HS-5 (cell line): ENCODE results near the gene C3orf33.

Experiments
- DNase-seq: peaks from one replicate; pipeline ENCODE4 v3.0.0-alpha.2; 2012; ENCODE audit warnings: low read depth

The C3orf33 gene

DNA sequence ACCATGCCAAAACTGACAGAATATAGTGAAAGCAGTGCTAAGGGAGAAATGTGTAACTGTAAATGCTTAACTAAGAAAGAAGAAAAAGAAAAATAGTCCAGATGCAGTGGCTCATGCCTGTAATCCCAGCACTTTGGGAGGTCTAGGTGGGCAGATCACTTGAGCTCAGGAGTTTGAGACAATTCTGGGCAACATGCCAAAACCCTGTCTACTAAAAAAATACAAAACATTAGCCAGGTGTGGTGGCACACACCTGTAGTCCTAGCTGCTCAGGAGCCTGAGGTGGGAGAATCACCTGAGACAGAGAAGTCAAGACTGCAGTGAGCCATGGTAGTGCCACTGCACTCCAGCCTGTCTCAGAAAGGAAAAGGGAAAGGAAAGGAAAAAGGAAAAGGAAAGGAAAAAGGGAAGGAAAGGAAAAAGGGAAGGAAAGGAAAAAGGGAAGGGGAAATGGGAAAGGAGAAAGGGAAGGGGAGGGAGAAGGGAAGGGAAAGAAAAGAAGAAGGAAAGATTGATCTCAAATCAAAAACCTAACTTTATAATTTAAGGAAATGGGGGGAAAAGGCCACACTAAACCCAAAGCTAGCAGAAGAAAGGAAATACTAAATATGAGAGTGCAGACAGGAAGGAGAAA is 20.3 kb downstream of the C3orf33 start:
- DNase-seq: no peak

DNA sequence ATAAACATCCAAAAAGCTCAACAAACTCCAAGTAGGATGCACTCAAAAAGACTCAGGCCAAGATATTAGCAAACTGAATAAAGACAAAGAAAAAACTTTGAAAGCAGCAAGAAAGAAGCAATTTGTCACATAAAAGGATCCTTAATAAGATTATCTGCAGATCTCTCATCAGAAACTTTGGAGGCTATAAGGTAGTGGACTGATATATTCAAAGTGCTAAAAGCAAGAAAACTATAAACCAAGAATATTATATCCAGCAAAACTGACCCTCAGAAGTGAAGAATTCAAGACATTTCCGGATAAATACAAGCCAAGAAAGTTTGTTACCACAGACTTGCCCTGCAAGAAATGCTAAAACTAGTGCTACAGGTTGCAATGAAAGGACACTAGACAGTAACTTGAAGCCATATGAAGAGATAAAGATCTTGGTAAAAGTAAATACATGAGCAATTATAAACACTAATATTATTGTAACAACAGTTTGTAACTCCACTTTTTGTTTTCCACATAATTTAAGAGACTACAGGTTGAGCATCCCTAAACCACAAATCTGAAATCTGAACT is 23.6 kb downstream of the C3orf33 start:
- no peak for DNase-seq

DNA sequence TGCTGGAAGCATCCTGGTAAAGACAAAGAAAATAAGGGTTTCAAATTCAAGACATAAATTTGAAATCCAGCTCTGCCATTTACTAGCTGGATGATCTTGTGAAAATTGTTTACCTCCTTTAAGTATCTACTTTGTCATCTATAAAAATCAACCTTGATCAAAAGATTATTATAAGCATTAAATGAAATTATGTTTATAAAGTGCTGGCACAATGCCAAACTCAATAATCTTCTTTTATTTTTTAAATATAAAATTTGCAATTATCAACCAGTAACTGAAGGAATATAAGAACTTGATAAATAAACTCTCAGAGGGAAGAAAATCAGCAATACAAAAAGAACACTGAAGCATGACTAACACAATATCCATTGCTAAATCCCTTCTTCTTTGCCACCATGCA is 25.8 kb downstream of the C3orf33 start:
- DNase-seq: no peak

DNA sequence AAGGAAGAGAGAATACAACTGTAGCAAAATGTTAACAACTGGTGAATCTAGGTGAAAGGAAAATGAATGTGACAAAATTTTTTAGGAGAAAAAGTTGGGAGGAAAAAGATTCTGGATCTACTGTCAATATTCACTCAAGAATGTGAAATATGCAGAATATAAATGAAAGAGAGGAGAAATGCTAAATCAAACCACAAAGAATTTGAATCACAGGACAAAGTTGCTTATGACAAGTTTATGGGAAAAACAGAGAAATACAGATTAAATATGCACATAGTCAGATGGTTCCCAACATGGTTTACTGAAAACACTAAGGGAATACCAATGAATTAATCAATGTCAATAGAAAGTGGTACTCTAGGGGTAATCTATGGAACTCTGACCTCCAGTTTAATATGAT is 27.6 kb downstream of the C3orf33 start:
- no peak for DNase-seq

DNA sequence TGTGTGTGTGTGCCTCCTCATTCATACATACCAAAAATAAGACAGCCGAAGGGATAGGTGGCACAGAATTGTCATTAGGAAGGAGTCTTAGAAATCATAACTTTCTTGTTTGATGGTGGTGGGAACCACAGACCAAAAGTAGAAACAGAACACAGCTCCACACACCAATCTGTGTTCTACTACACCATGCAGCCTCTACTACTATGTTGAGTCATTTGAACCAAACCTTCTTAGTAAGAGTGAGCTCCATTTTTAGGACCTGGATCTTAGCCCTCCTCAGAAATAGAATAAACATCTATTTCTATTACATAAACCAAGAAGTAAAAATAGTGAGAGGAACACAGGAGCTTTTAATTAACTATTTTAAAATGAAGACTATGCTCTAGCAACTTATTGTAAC is 33.3 kb downstream of the C3orf33 start:
- no peak for DNase-seq

DNA sequence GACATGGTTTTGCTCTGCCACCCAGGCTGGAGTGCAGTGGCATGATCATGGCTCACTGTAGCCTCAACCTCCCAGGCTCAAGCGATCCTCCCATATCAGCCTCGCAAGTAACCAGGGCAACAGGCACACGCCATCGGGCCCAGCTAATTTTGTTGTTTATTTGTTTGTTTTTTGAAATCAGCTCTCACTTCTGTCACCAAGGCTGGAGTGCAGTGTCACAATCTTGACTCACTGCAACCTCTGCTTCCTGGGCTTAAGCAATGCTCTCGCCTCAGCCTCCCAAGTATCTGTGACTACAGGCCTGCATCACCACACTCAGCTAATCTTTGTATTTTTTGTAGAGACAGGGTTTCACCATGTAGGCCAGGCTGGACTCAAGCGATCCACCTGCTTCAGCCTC is 35.0 kb downstream of the C3orf33 start:
- DNase-seq: no peak

DNA sequence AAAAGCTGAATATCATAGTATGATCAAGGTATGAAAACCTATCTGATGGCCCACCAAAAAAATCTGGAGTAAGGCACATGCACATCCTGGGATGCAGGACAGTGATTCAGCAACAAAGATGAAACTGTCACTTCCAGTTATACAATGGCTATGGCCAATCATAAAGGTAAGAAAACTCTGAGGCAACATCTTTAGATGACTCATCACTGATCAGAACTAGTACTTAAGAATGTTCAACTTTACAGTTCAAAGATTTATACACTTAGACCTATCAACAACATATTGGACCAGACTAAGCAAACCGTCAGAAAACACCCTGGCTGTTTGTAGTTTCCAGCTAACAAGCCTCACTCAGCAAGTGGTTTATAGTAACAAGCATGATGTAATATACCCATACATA is 39.9 kb downstream of the C3orf33 start:
- peak; percentile 34 for DNase-seq

DNA sequence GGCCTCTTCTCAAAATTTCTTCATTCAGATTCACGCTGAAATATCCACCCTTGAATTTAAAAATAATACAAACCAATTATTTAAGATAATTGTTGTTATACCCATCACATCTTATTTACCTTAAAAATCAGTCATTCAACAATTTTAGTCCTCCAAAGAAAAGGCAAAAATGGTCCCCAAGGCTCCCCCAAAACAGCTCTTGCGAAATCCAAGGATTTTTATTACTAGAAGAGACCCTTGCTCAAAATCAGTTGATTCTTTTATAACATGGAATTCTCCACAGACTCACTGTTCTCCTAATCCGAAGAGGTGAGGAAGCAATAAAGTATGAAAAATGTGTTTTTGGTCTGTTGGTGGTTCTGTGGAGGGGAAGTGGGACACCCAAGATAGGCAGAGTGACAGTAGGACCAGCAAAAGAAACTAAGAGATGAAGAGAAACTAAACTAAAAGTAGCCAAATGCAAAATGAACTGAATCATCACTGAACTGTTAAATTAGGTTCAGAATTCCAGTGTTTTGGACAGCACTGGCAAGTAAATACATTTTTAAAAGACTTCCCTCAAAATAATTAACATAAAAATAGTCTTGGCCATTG is 42.1 kb downstream of the C3orf33 start:
- no peak for DNase-seq

DNA sequence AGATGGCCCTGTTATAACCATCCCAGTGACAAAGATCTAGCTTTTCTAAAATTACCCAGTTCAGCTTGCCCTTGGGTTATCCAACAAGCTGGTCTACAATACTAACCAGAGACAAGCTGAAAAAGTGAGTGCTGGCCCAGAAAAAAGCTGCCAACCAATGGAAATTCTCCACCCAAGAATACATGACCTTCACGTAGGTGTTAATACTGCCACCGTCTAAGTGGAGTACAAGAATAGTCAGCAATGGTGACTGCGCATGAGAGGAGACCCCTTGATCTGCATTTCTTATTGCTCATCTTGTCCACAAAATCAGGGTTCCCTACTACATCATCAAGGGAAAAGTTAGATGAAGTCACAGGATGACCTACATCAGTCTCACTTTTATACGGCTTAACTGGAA is 45.4 kb downstream of the C3orf33 start:
- no peak for DNase-seq

DNA sequence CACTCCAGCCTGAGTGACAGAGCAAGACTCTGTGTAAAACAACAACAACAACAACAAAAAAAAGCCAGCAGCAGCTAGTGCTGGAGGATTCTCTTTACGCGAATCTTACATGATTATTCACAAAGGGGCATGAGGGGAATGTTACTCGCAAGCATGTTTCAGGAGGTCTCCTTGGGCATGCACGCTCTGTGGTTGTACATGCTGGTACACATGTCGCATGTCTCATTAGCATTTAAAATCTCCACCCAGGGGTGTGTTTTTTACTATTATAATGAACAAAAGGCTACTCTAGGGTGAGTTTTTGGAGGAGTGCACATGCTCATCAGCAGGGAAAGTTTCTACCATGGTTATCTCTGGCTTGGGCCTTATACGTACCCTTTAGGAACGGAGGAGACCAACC is 48.5 kb downstream of the C3orf33 start:
- no peak for DNase-seq

DNA sequence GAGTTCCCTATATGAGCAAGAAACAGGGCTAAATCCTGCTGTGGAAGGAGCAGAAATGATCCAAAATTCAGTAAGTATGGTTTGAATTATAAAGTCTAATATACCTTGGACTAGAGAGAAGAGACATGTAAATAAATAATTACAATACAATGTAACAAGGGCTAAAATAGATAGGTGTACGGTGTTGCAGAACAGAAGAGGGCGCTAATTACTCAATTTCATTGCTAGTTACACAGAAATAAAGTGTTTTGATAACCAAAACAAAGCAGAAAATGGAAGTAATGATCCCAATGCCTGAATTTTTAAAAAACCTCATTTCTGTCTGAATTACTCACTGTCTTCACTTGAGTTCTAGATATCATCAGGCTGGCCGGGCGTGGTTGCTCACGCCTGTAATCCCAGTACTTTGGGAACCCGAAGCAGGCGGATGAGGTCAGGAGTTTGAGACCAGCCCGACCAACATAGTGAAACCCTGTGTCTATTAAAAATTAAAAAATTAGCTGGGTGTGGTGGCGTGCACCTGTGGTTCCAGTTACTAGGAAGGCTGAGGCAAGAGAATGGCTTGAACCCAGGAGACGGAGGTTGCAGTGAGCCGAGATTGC is 52.9 kb downstream of the C3orf33 start:
- no peak for DNase-seq

DNA sequence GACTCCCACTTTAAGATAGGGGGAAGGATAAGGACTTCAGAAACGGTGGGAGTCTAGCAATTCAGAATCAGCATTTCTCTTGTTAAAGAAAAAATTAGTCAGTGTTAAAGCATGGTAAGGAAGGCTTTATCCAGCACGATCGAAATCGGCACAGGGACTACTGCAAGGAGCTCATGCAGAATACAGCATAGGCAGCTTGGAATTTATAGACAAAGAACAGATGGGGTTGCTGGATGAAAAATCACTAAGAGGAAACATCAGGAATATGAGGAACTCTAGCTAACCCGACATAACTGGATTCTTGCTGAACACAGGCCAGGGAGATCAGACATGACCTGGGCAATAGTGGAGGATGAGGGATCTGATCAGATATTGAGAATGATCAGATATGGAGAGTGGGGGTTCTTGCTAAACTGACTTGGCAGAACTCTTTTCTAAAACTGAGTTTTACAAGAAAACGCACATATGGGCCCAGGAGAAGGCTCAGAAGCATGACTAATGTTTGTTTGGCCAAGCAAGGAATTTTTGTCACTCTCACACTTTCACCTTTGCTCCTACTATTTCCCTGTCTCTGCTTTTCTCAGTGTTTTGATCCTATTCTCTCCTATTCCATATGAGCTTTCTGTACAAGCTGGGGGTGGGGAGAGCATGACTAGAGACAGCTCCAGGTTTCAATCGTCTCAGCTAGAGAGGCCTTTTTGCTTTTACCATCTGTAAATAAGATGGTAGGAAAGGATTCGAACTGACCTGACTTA is 57.3 kb downstream of the C3orf33 start:
- DNase-seq: no peak

DNA sequence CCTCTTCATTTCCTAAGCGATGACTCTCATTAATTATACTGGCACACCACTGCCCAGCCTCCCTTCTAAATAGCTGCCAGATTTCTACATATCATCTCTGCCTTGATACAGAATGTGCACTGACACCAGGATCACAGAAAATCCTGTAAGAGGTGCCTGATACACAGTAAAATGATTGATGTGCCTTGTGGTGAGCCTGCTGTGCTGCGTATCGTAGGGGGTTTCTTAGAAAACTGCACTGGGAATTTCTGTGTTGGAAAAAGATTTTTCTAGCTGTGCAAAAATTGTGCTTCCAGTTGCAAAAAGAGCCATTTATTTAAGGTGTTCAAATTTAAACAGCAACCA is 58.2 kb downstream of the C3orf33 start:
- no peak for DNase-seq

DNA sequence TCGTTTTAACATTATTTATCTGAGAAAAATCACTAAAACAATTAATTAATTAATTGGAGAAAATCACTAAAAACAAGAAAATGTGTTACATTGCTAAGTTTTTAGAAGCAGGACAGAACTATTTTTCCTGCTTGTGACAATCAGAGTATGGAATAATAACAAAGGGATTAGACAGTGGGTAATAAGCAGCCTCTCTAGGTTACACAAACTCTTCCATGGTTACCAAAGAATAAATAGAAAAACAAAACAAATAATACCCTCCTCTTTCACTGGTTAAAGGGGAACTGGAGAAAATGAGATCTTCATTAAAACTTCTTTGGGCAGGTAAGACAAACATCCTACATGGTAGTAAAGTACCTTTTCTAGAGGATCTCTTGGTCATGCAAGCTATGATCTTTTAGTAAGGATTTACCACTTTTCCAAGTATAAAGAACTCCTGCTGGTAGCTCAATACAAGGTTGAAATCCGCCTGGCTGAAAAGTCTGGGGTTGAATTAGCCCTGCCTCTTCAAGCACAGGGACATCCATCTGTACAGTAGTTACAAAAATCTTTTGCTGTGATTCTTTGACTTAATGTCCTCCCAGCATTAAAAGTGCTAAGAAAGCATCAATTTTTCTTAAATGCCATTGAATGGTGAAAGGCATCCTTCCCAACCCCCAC is 58.7 kb downstream of the C3orf33 start:
- DNase-seq: no peak

DNA sequence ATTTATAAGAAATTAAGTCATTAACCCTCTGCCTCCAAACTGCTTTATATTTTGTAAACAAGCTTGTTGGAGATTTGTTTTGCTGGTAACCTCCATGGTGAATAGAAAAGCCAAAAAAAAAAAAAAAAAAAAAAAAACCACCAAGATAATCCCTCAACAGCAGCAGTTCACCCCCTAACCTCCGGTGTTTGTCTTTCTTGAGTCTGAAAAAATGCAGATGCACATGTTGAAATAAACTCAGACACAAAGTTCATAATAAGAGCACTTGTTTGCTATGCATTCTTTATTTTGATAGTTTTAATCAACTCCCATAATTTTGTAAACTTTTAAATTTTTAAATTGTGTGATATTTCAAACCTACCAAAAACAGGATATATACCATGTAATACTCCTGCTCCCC is 59.4 kb downstream of the C3orf33 start:
- no peak for DNase-seq

DNA sequence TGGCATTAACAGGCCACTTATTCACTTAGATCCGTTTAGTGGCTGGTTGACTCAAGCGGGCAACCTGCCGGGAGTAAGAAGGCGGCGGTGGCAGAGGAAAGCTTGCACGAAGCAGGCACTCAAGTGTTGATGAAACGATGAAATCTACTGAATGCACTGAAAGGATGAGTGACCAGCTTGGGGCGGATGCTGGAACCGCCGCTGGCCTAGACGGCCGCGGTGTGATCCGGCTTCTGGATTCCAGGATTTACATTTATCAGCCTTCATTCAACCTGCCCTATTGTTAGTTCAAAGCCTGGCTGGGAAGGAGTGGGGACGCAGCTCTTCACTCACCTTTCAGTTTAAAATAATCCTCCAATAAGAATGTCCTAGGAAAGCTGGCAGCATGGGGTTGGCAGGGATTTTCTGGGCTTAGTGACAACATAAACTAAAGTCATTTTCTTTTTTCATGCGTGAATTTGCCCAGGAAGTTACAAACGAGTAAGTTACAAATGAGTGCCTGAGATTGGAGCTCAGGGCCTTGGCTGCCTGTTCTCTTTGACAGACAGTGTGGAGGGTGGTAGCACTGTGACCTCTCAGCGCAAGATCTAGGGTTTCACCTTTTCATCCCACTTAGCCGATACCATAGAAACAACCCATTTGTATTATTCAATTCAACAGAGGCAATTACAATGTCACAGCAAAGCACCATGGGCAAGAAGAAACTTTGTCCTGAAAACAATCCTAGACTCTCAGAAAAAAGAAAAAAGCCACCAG is 60.1 kb downstream of the C3orf33 start:
- DNase-seq: no peak

DNA sequence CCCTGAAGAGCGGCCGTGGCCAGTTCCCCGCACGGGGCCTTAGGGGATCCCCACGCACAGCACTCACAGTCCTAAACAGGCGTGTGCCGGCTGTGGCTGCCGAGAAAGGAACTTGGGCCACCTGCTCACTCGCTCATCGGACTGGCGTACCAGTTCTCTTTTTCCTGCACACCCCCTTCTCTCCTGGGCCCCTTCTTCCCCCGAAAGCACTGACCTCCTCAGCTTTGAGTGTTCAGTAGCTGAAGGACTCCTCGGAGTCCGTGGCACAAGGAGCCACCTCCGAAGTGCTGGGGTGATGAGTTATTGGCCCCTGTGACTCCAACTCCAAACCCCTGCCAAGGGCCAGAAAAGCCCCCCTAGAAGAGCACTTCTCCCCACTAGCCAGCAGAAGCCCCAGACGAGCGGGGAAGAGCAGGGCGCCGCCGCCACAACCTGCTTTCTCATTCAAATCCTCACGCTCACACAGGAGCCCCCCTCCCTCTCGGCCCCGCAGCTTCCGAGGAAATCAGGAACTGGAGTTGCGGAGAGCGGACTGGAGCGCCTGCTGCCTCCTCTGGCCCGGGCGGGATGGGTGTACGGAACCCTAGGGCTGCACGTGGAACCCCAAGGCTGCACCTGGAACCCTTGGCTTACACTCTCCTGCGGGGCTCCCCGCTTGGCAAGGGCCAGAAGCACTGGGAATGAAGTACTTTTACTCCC is 61.3 kb downstream of the C3orf33 start, which contains the start of gene PLCH1:
Gene PLCH1, minus strand, starts transcription at position 446 of the 699 bp plus-strand sequence. CDS start 40,847 bp downstream, outside the sequence.
- no peak for DNase-seq

DNA sequence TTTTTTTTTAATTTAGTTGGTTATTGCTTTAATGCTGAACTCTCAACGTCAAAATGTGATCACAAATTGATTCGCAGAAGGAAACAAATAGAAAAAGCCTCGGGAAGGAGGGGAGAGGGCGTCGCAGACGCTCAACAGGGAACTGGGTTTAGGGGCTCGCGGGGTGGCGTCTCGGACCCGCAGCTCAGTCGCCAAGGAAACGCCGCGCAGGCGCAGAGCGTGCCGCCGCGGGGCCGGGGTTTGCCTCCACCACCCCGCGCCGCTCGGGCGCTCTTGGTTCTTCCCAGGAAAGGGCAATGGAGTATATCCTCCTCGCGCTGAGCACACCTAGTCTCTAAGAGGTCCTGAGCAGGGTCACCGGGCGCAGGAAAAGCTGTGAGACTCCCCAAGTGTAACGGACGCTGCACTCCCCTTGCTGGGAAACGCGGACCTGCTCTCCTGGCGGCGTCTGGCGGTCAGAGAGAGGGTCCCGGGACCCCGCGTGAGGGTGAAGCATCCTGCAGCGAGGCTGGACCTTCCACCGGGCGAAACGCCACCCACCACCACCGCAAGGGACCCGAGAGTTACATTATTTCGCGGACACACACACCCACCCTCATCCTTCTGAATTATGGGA is 62.0 kb downstream of the C3orf33 start:
- DNase-seq: no peak

DNA sequence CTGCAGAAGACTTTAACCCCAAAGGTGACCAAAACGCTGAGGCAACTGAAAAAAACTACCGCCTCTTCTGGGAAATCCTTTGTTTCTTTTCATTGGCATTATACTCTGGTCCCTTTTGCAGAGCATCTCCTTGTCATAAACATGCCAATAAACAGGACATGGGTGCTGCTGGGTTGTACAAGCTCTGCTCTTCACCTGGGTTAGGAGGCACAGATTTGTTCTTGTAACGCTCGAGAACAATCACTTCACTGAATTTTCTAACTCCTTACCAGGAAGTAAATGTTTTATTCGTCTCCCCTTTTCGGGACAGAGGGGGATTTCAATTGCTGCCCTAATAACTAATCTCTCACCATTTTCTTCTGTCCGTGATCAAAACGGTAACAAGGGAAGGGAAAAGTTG is 62.5 kb downstream of the C3orf33 start:
- DNase-seq: no peak

DNA sequence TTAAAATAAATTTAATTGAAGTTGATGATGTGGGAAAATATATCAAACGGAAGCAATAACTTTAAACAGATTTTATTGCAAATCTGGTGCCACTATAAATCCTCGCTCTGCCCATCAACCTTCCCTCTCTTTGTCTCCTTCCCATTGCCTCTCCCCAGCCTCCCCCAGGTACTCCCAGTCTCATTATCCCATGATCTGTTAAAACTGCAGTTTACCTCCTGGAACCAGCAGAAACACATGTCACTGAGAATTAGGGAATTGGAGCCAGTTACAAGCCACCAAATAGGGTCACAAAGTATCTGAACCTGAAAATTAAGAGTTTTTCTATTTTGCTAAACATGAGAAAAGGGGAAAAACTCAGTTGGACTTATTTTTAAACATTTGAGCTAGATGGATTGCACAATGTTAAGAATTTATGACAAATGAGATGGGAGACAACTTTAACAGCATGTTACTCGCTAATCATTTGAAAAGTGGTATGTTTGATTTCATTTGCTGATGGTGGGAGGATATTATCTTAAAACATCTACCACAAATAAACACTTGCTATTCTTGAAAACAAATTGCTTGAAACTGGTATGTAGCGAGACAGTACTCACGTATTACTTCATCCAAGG is 63.6 kb downstream of the C3orf33 start:
- DNase-seq: no peak
